ENCODE data around the gene GSTA2.

GSTA2 gene

GRCh38 chr6:52729576-52729975 lies 33.7 kb downstream of the GSTA2 start:
- no peak overlapping the region for H3K4me2 ChIP-seq (ENCODE audit: low read depth, low read length)
- H3K36me3 ChIP-seq (replicated peaks; ENCODE audit: insufficient read depth, low read length): no peaks in the 10 kb centered on the region
- no peak for DNase-seq
- TF ChIP-seq EZH2phosphoT487 (IDR thresholded peaks at IDR 0.05; ENCODE audit: low read length) (no peak), EZH2 (optimal IDR thresholded peaks at IDR 0.05; ENCODE audit: low read depth, low read length) (no peak)
- no peak overlapping the region for H3K27ac ChIP-seq (ENCODE audit: low read length)
- no peaks in the 10 kb centered on the region for H3K79me2 ChIP-seq (ENCODE audit: low read length)
- H3K4me3 ChIP-seq (ENCODE audit: low read length): no peak overlapping the region
- no peak overlapping the region for H3K9ac ChIP-seq (ENCODE audit: low read length)
- H3K9me2 ChIP-seq (replicated peaks; ENCODE audit: insufficient read depth, low read length): no peaks in the 10 kb centered on the region
- H3K27me3 ChIP-seq (replicated peaks; ENCODE audit: insufficient read depth, low read length): no peaks in the 10 kb centered on the region
- H2AFZ ChIP-seq (ENCODE audit: low read length): no peak overlapping the region
- H3F3A ChIP-seq (ENCODE audit: insufficient read depth, low read length): no peaks in the 10 kb centered on the region
- no peaks in the 10 kb centered on the region for H4K20me1 ChIP-seq (ENCODE audit: insufficient read depth, low read length)
- H3K4me1 ChIP-seq (ENCODE audit: low read length): peaks cover 5% of the 10 kb centered on the region
- H3K9me3 ChIP-seq (replicated peaks; ENCODE audit: insufficient read depth, low read length): no peaks in the 10 kb centered on the region

DNA sequence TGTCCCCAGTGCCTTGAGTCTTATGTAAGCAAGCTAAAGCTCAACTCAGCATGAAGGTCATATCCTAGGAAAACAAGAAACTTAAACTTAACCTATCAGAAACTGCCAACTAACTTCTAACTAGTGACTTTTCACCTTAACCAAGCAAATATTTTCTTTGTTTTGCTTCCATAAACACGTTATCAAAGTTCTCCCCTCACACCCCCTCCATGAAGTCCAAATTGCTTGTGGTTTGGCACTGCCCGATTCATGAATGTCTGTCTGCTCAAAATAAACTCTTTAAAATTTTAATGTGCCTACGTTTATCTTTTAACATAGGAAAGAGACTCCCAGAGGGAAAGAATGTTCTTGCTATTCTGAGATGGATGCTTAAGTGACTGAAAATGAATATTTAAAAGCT lies 34.9 kb downstream of the GSTA2 start:
- H2AFZ ChIP-seq (ENCODE audit: low read length): no peak overlapping the region
- no peaks in the 10 kb centered on the region for H4K20me1 ChIP-seq (ENCODE audit: insufficient read depth, low read length)
- no peaks in the 10 kb centered on the region for H3K27me3 ChIP-seq (replicated peaks; ENCODE audit: insufficient read depth, low read length)
- no peaks in the 10 kb centered on the region for H3K9me2 ChIP-seq (replicated peaks; ENCODE audit: insufficient read depth, low read length)
- H3F3A ChIP-seq (ENCODE audit: insufficient read depth, low read length): no peaks in the 10 kb centered on the region
- no peaks in the 10 kb centered on the region for H3K36me3 ChIP-seq (replicated peaks; ENCODE audit: insufficient read depth, low read length)
- peaks cover 6% of the 10 kb centered on the region for H3K4me1 ChIP-seq (ENCODE audit: low read length)
- TF ChIP-seq EZH2 (optimal IDR thresholded peaks at IDR 0.05; ENCODE audit: low read depth, low read length) (no peak), EZH2phosphoT487 (IDR thresholded peaks at IDR 0.05; ENCODE audit: low read length) (no peak)
- TF ChIP-seq, protein P1, sequence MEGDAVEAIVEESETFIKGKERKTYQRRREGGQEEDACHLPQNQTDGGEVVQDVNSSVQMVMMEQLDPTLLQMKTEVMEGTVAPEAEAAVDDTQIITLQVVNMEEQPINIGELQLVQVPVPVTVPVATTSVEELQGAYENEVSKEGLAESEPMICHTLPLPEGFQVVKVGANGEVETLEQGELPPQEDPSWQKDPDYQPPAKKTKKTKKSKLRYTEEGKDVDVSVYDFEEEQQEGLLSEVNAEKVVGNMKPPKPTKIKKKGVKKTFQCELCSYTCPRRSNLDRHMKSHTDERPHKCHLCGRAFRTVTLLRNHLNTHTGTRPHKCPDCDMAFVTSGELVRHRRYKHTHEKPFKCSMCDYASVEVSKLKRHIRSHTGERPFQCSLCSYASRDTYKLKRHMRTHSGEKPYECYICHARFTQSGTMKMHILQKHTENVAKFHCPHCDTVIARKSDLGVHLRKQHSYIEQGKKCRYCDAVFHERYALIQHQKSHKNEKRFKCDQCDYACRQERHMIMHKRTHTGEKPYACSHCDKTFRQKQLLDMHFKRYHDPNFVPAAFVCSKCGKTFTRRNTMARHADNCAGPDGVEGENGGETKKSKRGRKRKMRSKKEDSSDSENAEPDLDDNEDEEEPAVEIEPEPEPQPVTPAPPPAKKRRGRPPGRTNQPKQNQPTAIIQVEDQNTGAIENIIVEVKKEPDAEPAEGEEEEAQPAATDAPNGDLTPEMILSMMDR (IDR thresholded peaks at IDR 0.05; ENCODE audit: low read length): no peak
- no peaks in the 10 kb centered on the region for H3K9me3 ChIP-seq (replicated peaks; ENCODE audit: insufficient read depth, low read length)
- no peak overlapping the region for H3K4me2 ChIP-seq (ENCODE audit: low read depth, low read length)
- no peak overlapping the region for H3K27ac ChIP-seq (ENCODE audit: low read length)
- DNase-seq: no peak
- no peak overlapping the region for H3K4me3 ChIP-seq (ENCODE audit: low read length)
- no peaks in the 10 kb centered on the region for H3K79me2 ChIP-seq (ENCODE audit: low read length)
- no peak overlapping the region for H3K9ac ChIP-seq (ENCODE audit: low read length)

GRCh38 chr6:52727908-52728307 lies 35.4 kb downstream of the GSTA2 start:
- no peak overlapping the region for H3K9ac ChIP-seq (ENCODE audit: low read length)
- no peaks in the 10 kb centered on the region for H3F3A ChIP-seq (ENCODE audit: insufficient read depth, low read length)
- H4K20me1 ChIP-seq (ENCODE audit: insufficient read depth, low read length): no peaks in the 10 kb centered on the region
- H3K27me3 ChIP-seq (replicated peaks; ENCODE audit: insufficient read depth, low read length): no peaks in the 10 kb centered on the region
- H3K79me2 ChIP-seq (ENCODE audit: low read length): no peaks in the 10 kb centered on the region
- H3K4me1 ChIP-seq (ENCODE audit: low read length): peaks cover 6% of the 10 kb centered on the region
- no peaks in the 10 kb centered on the region for H3K36me3 ChIP-seq (replicated peaks; ENCODE audit: insufficient read depth, low read length)
- no peak overlapping the region for H3K27ac ChIP-seq (ENCODE audit: low read length)
- no peak overlapping the region for H2AFZ ChIP-seq (ENCODE audit: low read length)
- H3K9me2 ChIP-seq (replicated peaks; ENCODE audit: insufficient read depth, low read length): no peaks in the 10 kb centered on the region
- DNase-seq: no peak
- no peak overlapping the region for H3K4me2 ChIP-seq (ENCODE audit: low read depth, low read length)
- no peak for TF ChIP-seq EZH2phosphoT487 (IDR thresholded peaks at IDR 0.05; ENCODE audit: low read length)
- TF ChIP-seq EZH2 (optimal IDR thresholded peaks at IDR 0.05; ENCODE audit: low read depth, low read length): no peak
- TF ChIP-seq, protein P1 (IDR thresholded peaks at IDR 0.05; ENCODE audit: low read length): no peak
- no peaks in the 10 kb centered on the region for H3K9me3 ChIP-seq (replicated peaks; ENCODE audit: insufficient read depth, low read length)
- H3K4me3 ChIP-seq (ENCODE audit: low read length): no peak overlapping the region

- H3K27ac ChIP-seq (ENCODE audit: low read length): no peak overlapping the region
- TF ChIP-seq EZH2 (optimal IDR thresholded peaks at IDR 0.05; ENCODE audit: low read depth, low read length) (no peak), EZH2phosphoT487 (IDR thresholded peaks at IDR 0.05; ENCODE audit: low read length) (no peak)
- TF ChIP-seq, protein P1 (IDR thresholded peaks at IDR 0.05; ENCODE audit: low read length): no peak
- no peak overlapping the region for H2AFZ ChIP-seq (ENCODE audit: low read length)
Measured at GRCh38 chr6:52726741-52727535, 36.3 kb downstream of the GSTA2 start.

More at GRCh38 chr6:52726741-52727535, 36.3 kb downstream of the GSTA2 start:
- Histone ChIP-seq H4K20me1 (ENCODE audit: insufficient read depth, low read length) (no peaks in the 10 kb centered on the region), H3K4me2 (ENCODE audit: low read depth, low read length) (no peak overlapping the region), H3K4me3 (ENCODE audit: low read length) (no peak overlapping the region), H3K79me2 (ENCODE audit: low read length) (no peaks in the 10 kb centered on the region), H3K27me3 (replicated peaks; ENCODE audit: insufficient read depth, low read length) (no peaks in the 10 kb centered on the region), H3K4me1 (ENCODE audit: low read length) (peaks cover 6% of the 10 kb centered on the region), H3K36me3 (replicated peaks; ENCODE audit: insufficient read depth, low read length) (no peaks in the 10 kb centered on the region), H3K9ac (ENCODE audit: low read length) (no peak overlapping the region), H3K9me3 (replicated peaks; ENCODE audit: insufficient read depth, low read length) (no peaks in the 10 kb centered on the region), H3F3A (ENCODE audit: insufficient read depth, low read length) (no peaks in the 10 kb centered on the region), H3K9me2 (replicated peaks; ENCODE audit: insufficient read depth, low read length) (no peaks in the 10 kb centered on the region)
- no peak for DNase-seq

Measured in MM.1S (cell line).